Adrenal gland (tissue), 12 donors: Measurements from ENCODE around the gene SLC35F2. TPM values are rescaled to one million over a fixed set of nuclear protein-coding genes. Genes with fewer than 3 reads are reported as not detected.

Experiments used
- DNase-seq, 7 donors: peaks; one replicate each; pipeline ENCODE4 v3.0.0-alpha.2; 2019 to 2020
- H3K27ac ChIP-seq, 5 donors: fragments of 200-600 bp; sonication (generic) in 4 of 5; 1 replicate in 3 of 5; 2 replicates in 2 of 5; pipeline versions ENCODE4 v1.5.1 to v1.8.0; 2016 to 2020; ENCODE audit warnings: mild to moderate bottlenecking in 1 of 5
- H3K27me3 ChIP-seq: fragments of 200-600 bp; 2 replicates; pipeline ENCODE4 v1.8.0; 2021
- H3K36me3 ChIP-seq, 2 donors: fragments of 200-600 bp; replicated peaks in 1 of 2; 1 replicate in 1 of 2; 2 replicates in 1 of 2; pipeline versions ENCODE4 v1.5.1 to v1.8.0; 2018 to 2022
- H3K4me1 ChIP-seq, 2 donors: fragments of 200-600 bp; replicated peaks in 1 of 2; 1 replicate in 1 of 2; 2 replicates in 1 of 2; pipeline versions ENCODE4 v1.5.1 to v1.8.0; 2018 to 2021
- H3K4me3 ChIP-seq, 4 donors: fragments of 200-600 bp; sonication (generic) in 3 of 4; one replicate each; pipeline ENCODE4 v1.5.1; 2016 to 2018
- H3K9me3 ChIP-seq, 3 donors: fragments of 200-600 bp; sonication (generic) in 1 of 3; replicated peaks in 1 of 3; 1 replicate in 2 of 3; 2 replicates in 1 of 3; pipeline versions ENCODE4 v1.5.1 to v1.8.0; 2016 to 2021
- CTCF ChIP-seq, 6 experiments: fragments of 450-650 bp in 4 of 6; fragments of 200-600 bp in 2 of 6; sonication (generic) in 1 of 6; IDR thresholded peaks; 1 replicate in 5 of 6; 2 replicates in 1 of 6; pipeline versions ENCODE4 v1.5.1 to v1.8.0; 2016 to 2021; ENCODE audit warnings: antibody characterized with exemption in 6 of 6, mild to moderate bottlenecking in 2 of 6, moderate library complexity in 1 of 6
- POLR2A ChIP-seq, 2 donors: fragments of 450-650 bp; IDR thresholded peaks; one replicate each; pipeline ENCODE4 v1.6.1; 2017; ENCODE audit warnings: antibody characterized with exemption in 2 of 2, mild to moderate bottlenecking in 2 of 2, moderate library complexity in 1 of 2
- WGBS, 4 donors: extraction: QIAGEN DNeasy Blood & Tissue Kit in 2 of 4; methylation state at CpG; one replicate each; pipeline versions ENCODE4 v1.1.5 to v1.1.7; 2013 to 2017; 5-methylcytosine and 5-hydroxymethylcytosine counted together
- intact Hi-C, 2 donors: fragments of 100-400 bp; cut with DNase I; formaldehyde crosslinking; loops; one replicate each; pipeline versions ENCODE4 v1.14.1 to v1.15.0; 2022 to 2023
- polyA plus RNA-seq, 3 donors: library from polyadenylated mRNA; stranded (reverse); fragments of 200-250 nt in 2 of 3; fragments of 350-450 nt in 1 of 3; fragmentation: Illumina TruSeq in 1 of 3; extraction: RNeasy Lipid Tissue Mini Kit (QIAGEN cat#74804) in 1 of 3; gene quantifications; one replicate each; pipeline ENCODE4 v1.2.3, GENCODE V29; 2013 to 2014
- total RNA-seq, 9 donors: library from RNA; depleted of rRNA in 4 of 9; stranded (reverse); fragments of >200 nt in 4 of 9; fragments of 120-200 nt in 1 of 9; fragmentation: NEBNext Ultra II Directional in 1 of 9; extraction: Animal tissue kit (Norgen Biotek cat#: 25700) in 1 of 9; gene quantifications; one replicate each; pipeline versions ENCODE4 v1.1.0 to v1.2.4, GENCODE V29; 2013 to 2023
- donor health status: healthy with polysubstance abuse.
- donor health status: Bipolar disorder and iron deficiency.
- donor health status: DM: yes; HTN: yes; CAD: no.
- donor health status: DM: no; HTN: no; CAD: no.
- donor health status: DM: no; HTN: no; CAD: no.
- donor health status: DM: yes; HTN: yes; CAD: no.

The SLC35F2 gene
- total and polyA plus RNA-seq, 12 donors, result 0.33 to 6.3 (median 1.6) TPM

GRCh38 chr11:107851704-107852310 is 6.8 kb downstream of the SLC35F2 start:
- no peak for DNase-seq
- no peaks in the 10 kb centered on the region for H3K27me3 ChIP-seq
- no peaks in the 10 kb centered on the region for H3K4me1 ChIP-seq
- no peaks in the 10 kb centered on the region for H3K36me3 ChIP-seq
- H3K27ac ChIP-seq, result no peak overlapping the region
- no peaks in the 10 kb centered on the region for H3K9me3 ChIP-seq
- intact Hi-C loops, result no loop called here
- no peak overlapping the region for H3K4me3 ChIP-seq
- TF ChIP-seq CTCF (IDR thresholded peaks at IDR 0.05), result no peak
- no peak for TF ChIP-seq POLR2A (IDR thresholded peaks at IDR 0.05)
- WGBS, 4 donors, result 78 to 90% (median 83%) methylated on average over 4 of the region's 4 CpGs

GRCh38 chr11:107849790-107850189 is 8.8 kb downstream of the SLC35F2 start:
- H3K27ac ChIP-seq, result no peak overlapping the region
- DNase-seq, result no peak
- no peaks in the 10 kb centered on the region for H3K4me1 ChIP-seq
- H3K36me3 ChIP-seq, result no peaks in the 10 kb centered on the region
- H3K27me3 ChIP-seq, result no peaks in the 10 kb centered on the region
- intact Hi-C loops, result no loop called here
- no peaks in the 10 kb centered on the region for H3K9me3 ChIP-seq
- no peak for TF ChIP-seq CTCF (IDR thresholded peaks at IDR 0.05)
- TF ChIP-seq POLR2A (IDR thresholded peaks at IDR 0.05), result no peak
- no peak overlapping the region for H3K4me3 ChIP-seq

GRCh38 chr11:107848345-107848744 is 10.2 kb downstream of the SLC35F2 start:
- intact Hi-C loops, result no loop called here
- no peaks in the 10 kb centered on the region for H3K4me1 ChIP-seq
- H3K27ac ChIP-seq, result no peak overlapping the region
- H3K9me3 ChIP-seq, result no peaks in the 10 kb centered on the region
- H3K27me3 ChIP-seq, result no peaks in the 10 kb centered on the region
- DNase-seq, result no peak
- 44 to 71% (median 63%) methylated on average over 1 of the region's 1 CpG for WGBS, 4 donors
- H3K36me3 ChIP-seq, result no peaks in the 10 kb centered on the region
- H3K4me3 ChIP-seq, result no peak overlapping the region
- TF ChIP-seq POLR2A (IDR thresholded peaks at IDR 0.05) (no peak), CTCF (IDR thresholded peaks at IDR 0.05) (no peak)

DNA sequence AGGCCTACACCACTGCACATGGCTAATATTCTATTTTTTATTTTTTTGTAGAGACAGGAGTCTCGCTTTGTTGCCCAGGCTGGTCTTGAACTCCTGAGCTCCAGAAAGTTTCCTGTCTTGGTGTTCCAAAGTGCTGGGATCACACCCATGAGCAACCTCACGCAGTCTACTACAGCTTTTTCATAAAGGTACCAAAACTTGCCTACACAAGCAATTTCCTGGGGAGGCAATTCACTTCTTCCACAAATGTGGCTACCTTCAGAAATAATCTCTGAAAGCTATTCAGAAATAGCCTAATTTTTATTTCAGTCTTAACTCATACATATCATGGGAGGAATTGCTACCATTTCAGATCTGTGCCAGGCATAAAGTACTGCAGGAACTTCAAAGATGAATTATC is 11.4 kb downstream of the SLC35F2 start:
- no peak overlapping the region for H3K27ac ChIP-seq
- WGBS, 4 donors, result 91 to 99% (median 94%) methylated on average over 2 of the region's 2 CpGs
- H3K27me3 ChIP-seq, result no peaks in the 10 kb centered on the region
- no peaks in the 10 kb centered on the region for H3K4me1 ChIP-seq
- no peaks in the 10 kb centered on the region for H3K36me3 ChIP-seq
- intact Hi-C loops, result no loop called here
- DNase-seq, result no peak
- TF ChIP-seq CTCF (IDR thresholded peaks at IDR 0.05) (no peak), POLR2A (IDR thresholded peaks at IDR 0.05) (no peak)
- no peaks in the 10 kb centered on the region for H3K9me3 ChIP-seq
- H3K4me3 ChIP-seq, result no peak overlapping the region
